Panc1 (cell line): ENCODE data around the gene BRD3OS. TPM values are rescaled to one million over a fixed set of nuclear protein-coding genes. Genes with fewer than 3 reads are reported as not detected.
"Not testable (repeated sequence)": the region's sequence is repeated elsewhere in the genome, so short reads cannot be mapped to it uniquely, and the experiment has no call there.

Experiments used
- ATAC-seq: fragments of 200-7000 bp; cut with Tn5 transposase; 2 replicates; pipeline ENCODE4 v1.9.1; 2020; ENCODE audit warnings: mild to moderate bottlenecking, moderate library complexity
- BruUV-seq: library from RNA; stranded (reverse); fragments of 400-500 nt; replicated peaks from 2 replicates; lab custom pipeline; 2021; lab: Mats Ljungman, UMichigan
- CTCF ChIA-PET: fragments of 300-600 bp; sonication (Branson Sonifier 250); formaldehyde crosslinking; loops from one replicate; lab custom pipeline; 2022; ENCODE audit warnings: antibody characterized with exemption; lab: Charles Lee
- POLR2A ChIA-PET: fragments of 300-600 bp; sonication (Branson Sonifier 250); formaldehyde crosslinking; loops from one replicate; lab custom pipeline; 2022; ENCODE audit warnings: antibody characterized with exemption; lab: Charles Lee
- DNase-seq: peaks from one replicate; pipeline ENCODE4 v3.0.0-alpha.2; 2010; ENCODE audit warnings: low read depth, low spot score
- H3K27ac ChIP-seq: 2 replicates; pipeline ENCODE4 v1.5.1; 2011; ENCODE audit warnings: mild to moderate bottlenecking, low read length, inconsistent platforms
- H3K27me3 ChIP-seq: fragments of 200-500 bp; sonication (Bioruptor generic); 2 replicates; pipeline ENCODE4 v1.6.0; 2014; ENCODE audit warnings: low read length, inconsistent platforms; ENCODE audit not compliant: control insufficient read depth, insufficient read depth
- H3K36me3 ChIP-seq: fragments of 200-500 bp; sonication (Bioruptor generic); 2 replicates; pipeline ENCODE4 v1.5.1; 2014; ENCODE audit warnings: inconsistent platforms, mild to moderate bottlenecking, low read length, moderate library complexity; ENCODE audit not compliant: control insufficient read depth, insufficient read depth
- H3K4me1 ChIP-seq: 2 replicates; pipeline ENCODE4 v1.5.1; 2011; ENCODE audit warnings: inconsistent platforms, mild to moderate bottlenecking, low read length, moderate library complexity; ENCODE audit not compliant: control insufficient read depth, insufficient read depth
- H3K4me3 ChIP-seq, 2 experiments: 2 replicates each; pipeline ENCODE4 v1.5.1; 2011 to 2012; ENCODE audit warnings: low read depth in 2 of 2, low read length in 2 of 2, mild to moderate bottlenecking in 2 of 2, inconsistent platforms in 1 of 2, moderate library complexity in 1 of 2
- H3K9me3 ChIP-seq: fragments of 200-500 bp; sonication (Bioruptor generic); 2 replicates; pipeline ENCODE4 v1.5.1; 2014; ENCODE audit warnings: low read depth, mild to moderate bottlenecking, inconsistent platforms, low read length, moderate library complexity; ENCODE audit not compliant: control insufficient read depth, insufficient read depth
- POLR2AphosphoS5 ChIP-seq: IDR thresholded peaks from 2 replicates; pipeline ENCODE4 v1.6.1; 2012; ENCODE audit warnings: mild to moderate bottlenecking, low read depth, low read length, moderate library complexity
- SIN3A ChIP-seq: IDR thresholded peaks from 2 replicates; pipeline ENCODE4 v1.6.1; 2012; ENCODE audit warnings: low read depth, mild to moderate bottlenecking, low read length, moderate library complexity, borderline replicate concordance; ENCODE audit not compliant: insufficient read depth
- TCF7L2 ChIP-seq: IDR thresholded peaks from 2 replicates; pipeline ENCODE4 v1.6.1; 2011; ENCODE audit warnings: mild to moderate bottlenecking, low read depth, low read length, inconsistent platforms
- in situ Hi-C: cut with HindIII; loops from 2 replicates; pipeline ENCODE4 v1.10.0; 2016; ENCODE audit warnings: low sequenced_read_pairs, low pct_unique_long_range_greater_than_20kb
- intact Hi-C: fragments of 100-400 bp; cut with micrococcal nuclease; formaldehyde crosslinking; loops from one replicate; pipeline ENCODE4 v1.10.0; 2022; ENCODE audit not compliant: unreplicated experiment
- total RNA-seq: library from RNA; stranded (reverse); gene quantifications from one replicate; pipeline ENCODE4 v1.2.1, GENCODE V29; 2021; ENCODE audit not compliant: unreplicated experiment
- TF ChIP-seq, protein P1 (sequence below), 2 experiments: IDR thresholded peaks; 2 replicates each; pipeline ENCODE4 v1.6.1; 2011 to 2012; ENCODE audit warnings: low read depth in 2 of 2, control low read depth in 1 of 2, low read length in 1 of 2, mild to moderate bottlenecking in 1 of 2, moderate library complexity in 1 of 2; ENCODE audit not compliant: insufficient read depth in 1 of 2
- TF ChIP-seq, protein P2 (sequence below): fragments of 450-650 bp; IDR thresholded peaks from 2 replicates; pipeline ENCODE4 v1.5.1; 2017; ENCODE audit warnings: mild to moderate bottlenecking

BRD3OS gene
- total RNA-seq, 1 experiment from 2014 or later, result 22.1 TPM

DNA sequence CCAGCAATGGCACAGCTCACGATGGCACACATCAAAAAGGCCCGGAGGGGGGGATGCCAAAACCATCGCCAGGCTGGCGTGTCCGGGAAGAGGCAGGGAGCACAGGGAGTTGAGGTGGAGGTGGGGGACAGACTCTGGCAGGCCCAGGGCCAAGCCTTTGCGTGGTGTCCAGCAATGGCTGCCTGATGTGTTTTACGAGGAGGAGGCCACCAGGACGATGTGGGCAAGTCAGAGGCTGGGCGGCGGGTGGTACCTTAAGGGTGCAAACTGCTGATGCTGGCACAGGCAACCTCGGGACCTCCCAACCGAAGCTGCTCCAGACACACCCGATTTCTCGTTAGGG, 37.9 kb upstream of the BRD3OS start:
- Histone ChIP-seq H3K9me3 (no peaks in the 10 kb centered on the region), H3K36me3 (no peaks in the 10 kb centered on the region), H3K4me1 (0 out of 2 replicates have a peak, but pooled peaks cover 3% of the 10 kb centered on the region), H3K27ac (no peak overlapping the region), H3K4me3 (no peak overlapping the region), H3K27me3 (no peaks in the 10 kb centered on the region)
- ChIA-PET CTCF (no interaction called here), POLR2A (no interaction called here)
- ATAC-seq, result no peak
- BruUV-seq, result no TSS peak
- intact Hi-C loops, result no loop called here
- TF ChIP-seq, protein P1, sequence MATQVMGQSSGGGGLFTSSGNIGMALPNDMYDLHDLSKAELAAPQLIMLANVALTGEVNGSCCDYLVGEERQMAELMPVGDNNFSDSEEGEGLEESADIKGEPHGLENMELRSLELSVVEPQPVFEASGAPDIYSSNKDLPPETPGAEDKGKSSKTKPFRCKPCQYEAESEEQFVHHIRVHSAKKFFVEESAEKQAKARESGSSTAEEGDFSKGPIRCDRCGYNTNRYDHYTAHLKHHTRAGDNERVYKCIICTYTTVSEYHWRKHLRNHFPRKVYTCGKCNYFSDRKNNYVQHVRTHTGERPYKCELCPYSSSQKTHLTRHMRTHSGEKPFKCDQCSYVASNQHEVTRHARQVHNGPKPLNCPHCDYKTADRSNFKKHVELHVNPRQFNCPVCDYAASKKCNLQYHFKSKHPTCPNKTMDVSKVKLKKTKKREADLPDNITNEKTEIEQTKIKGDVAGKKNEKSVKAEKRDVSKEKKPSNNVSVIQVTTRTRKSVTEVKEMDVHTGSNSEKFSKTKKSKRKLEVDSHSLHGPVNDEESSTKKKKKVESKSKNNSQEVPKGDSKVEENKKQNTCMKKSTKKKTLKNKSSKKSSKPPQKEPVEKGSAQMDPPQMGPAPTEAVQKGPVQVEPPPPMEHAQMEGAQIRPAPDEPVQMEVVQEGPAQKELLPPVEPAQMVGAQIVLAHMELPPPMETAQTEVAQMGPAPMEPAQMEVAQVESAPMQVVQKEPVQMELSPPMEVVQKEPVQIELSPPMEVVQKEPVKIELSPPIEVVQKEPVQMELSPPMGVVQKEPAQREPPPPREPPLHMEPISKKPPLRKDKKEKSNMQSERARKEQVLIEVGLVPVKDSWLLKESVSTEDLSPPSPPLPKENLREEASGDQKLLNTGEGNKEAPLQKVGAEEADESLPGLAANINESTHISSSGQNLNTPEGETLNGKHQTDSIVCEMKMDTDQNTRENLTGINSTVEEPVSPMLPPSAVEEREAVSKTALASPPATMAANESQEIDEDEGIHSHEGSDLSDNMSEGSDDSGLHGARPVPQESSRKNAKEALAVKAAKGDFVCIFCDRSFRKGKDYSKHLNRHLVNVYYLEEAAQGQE (IDR thresholded peaks at IDR 0.05; ENCODE audit: insufficient read depth in 1 of 2, low read depth in 2 of 2, low read length in 1 of 2), result no peak
- no peak for TF ChIP-seq TCF7L2
- no peak for TF ChIP-seq SIN3A
- TF ChIP-seq, protein P2, sequence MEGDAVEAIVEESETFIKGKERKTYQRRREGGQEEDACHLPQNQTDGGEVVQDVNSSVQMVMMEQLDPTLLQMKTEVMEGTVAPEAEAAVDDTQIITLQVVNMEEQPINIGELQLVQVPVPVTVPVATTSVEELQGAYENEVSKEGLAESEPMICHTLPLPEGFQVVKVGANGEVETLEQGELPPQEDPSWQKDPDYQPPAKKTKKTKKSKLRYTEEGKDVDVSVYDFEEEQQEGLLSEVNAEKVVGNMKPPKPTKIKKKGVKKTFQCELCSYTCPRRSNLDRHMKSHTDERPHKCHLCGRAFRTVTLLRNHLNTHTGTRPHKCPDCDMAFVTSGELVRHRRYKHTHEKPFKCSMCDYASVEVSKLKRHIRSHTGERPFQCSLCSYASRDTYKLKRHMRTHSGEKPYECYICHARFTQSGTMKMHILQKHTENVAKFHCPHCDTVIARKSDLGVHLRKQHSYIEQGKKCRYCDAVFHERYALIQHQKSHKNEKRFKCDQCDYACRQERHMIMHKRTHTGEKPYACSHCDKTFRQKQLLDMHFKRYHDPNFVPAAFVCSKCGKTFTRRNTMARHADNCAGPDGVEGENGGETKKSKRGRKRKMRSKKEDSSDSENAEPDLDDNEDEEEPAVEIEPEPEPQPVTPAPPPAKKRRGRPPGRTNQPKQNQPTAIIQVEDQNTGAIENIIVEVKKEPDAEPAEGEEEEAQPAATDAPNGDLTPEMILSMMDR, result no peak
- TF ChIP-seq POLR2AphosphoS5, result no peak
- in situ Hi-C loops, result no loop called here
- DNase-seq, result no peak

DNA sequence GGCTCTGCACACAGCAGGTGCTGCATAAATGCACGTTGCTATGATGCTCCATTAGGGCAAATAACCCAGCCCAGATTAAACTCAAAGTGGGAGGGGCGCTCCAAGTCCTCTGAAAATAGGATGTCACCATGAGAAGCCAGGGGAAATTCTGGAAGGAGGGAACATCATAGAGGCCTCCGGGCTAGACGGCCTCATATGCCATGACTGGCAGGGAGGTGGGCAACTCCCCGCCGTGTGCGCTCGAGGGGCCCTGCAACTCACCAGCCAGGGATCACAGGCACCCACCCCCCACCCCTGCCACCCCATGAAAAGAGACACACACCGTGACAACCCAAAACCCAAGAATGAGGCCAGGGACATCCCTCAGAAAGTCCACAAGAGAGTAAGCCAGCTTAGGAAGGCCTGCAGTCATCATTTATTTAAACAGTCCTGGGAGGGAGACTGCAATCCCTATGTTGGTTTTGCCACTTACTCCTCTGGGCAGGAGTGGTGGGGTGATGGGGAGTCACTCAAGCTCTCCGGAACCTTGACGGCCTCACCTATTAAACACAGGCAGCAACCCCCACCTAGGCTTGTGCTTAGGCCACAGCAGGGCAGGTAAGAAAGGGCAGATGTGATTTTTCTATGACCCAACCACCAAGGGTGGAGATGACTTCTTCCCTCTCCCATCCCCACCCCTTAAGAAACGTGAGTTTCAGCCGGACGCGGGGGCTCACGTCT, 37.2 kb upstream of the BRD3OS start:
- H3K4me3 ChIP-seq, result no peak overlapping the region
- intact Hi-C loops (no loop called here), in situ Hi-C loops (no loop called here)

DNA sequence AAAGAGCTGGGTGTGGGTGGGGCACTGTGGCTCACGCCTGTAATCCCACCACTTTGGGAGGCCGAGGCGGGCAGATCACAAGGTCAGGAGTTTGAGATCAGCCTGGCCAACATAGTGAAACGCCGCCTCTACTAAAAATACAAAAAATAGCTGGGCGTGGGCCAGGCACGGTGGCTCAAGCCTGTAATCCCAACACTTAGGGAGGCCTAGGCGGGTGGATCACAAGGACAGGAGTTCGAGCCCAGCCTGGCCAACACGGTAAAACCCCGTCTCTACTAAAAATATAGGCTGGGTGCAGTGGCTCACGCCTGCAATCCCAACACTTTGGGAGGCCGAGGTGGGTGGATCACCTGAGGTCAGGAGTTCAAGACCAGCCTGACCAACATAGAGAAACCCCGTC, 36.5 kb upstream of the BRD3OS start:
- H3K27me3 ChIP-seq, intact Hi-C loops, H3K27ac ChIP-seq, in situ Hi-C loops, H3K4me1 ChIP-seq, CTCF ChIA-PET, POLR2A ChIA-PET, H3K9me3 ChIP-seq, H3K4me3 ChIP-seq, ATAC-seq, BruUV-seq, H3K36me3 ChIP-seq, DNase-seq: not testable (repeated sequence)

More for the DNA sequence above, 37.2 kb upstream of the BRD3OS start:
- TF ChIP-seq SIN3A (no peak), TCF7L2 (no peak), POLR2AphosphoS5 (no peak)
- TF ChIP-seq, protein P1 (IDR thresholded peaks at IDR 0.05; ENCODE audit: insufficient read depth in 1 of 2, low read depth in 2 of 2, low read length in 1 of 2), result no peak
- TF ChIP-seq, protein P2, result no peak
- DNase-seq (no peak), ATAC-seq (no peak)
- Histone ChIP-seq H3K27ac (no peak overlapping the region), H3K27me3 (no peaks in the 10 kb centered on the region), H3K36me3 (no peaks in the 10 kb centered on the region), H3K4me1 (0 out of 2 replicates have a peak, but pooled peaks cover 3% of the 10 kb centered on the region), H3K9me3 (no peaks in the 10 kb centered on the region)
- ChIA-PET CTCF (no interaction called here), POLR2A (no interaction called here)
- TSS peak; percentile 27 for BruUV-seq
